ENCODE measurements around the gene C1orf21. TPM values are rescaled to one million over a fixed set of nuclear protein-coding genes. Genes with fewer than 3 reads are reported as not detected.
A peak's percentile ranks its signal among the peaks of the same experiment; 100 is the strongest.

Gene C1orf21
- polyA plus RNA-seq, 1 of the 3 experiments (the other 2 are of a cell fraction), result 4.8 TPM

DNA sequence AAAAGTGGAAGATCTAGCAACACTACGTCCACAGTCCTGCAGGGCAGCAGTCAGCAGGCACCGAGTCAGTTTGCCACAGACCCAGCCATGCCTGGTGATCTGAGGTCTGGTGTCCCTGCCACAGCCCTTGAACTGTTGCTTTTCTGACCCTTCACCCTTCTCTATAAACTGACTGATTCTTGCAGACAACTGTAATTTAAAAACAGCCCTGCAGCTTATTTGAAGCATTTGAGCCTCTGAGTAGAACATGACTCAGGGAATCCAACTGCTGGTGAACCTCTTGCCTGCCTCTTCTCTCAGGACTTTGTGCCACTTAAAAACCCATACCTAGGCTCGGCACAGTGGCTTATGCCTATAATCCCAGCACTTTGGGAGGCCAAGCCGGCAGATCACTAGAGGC lies 260.6 kb downstream of the C1orf21 start:
- Histone ChIP-seq H3K4me2 (no peak overlapping the region), H3K79me2 (ENCODE audit: insufficient read depth) (no peaks in the 10 kb centered on the region), H3F3A (replicated peaks; ENCODE audit: insufficient read depth) (peaks cover 8% of the 10 kb centered on the region), H3K9ac (no peak overlapping the region), H3K9me3 (no peaks in the 10 kb centered on the region), H3K27ac (ENCODE audit: low read depth in 2 of 2, low read length in 1 of 2) (no peak overlapping the region), H3K4me3 (ENCODE audit: low read depth in 2 of 2, low read length in 1 of 2) (no peak overlapping the region), H3K4me1 (ENCODE audit: control insufficient read depth in 1 of 2, insufficient read depth in 2 of 2, low read depth in 1 of 2, low read length in 1 of 2) (peaks cover 0 to 8% of the 10 kb centered on the region in 2 experiments; a peak in 1 of 4 replicates), H3K9me2 (no peaks in the 10 kb centered on the region), H2AFZ (ENCODE audit: low read depth) (no peak overlapping the region; the same call in 1 of the 2 replicates), H3K27me3 (ENCODE audit: insufficient read depth) (no peaks in the 10 kb centered on the region), H3K36me3 (replicated peaks in 1 of 2; ENCODE audit: control insufficient read depth in 1 of 2, insufficient read depth in 2 of 2, low read length in 1 of 2) (no peaks in the 10 kb centered on the region), H4K20me1 (ENCODE audit: insufficient read depth) (no peaks in the 10 kb centered on the region)
- CTCF ChIA-PET, result no interaction called here
- DNase-seq, result no peak
- POLR2A ChIA-PET, result no interaction called here
- WGBS (ENCODE audit: low lambda C conversion rate), result 62% methylated on average over 3 of the region's 4 CpGs
- no peak for TF ChIP-seq GATA2 (CRISPR knock-in tag; IDR thresholded peaks at IDR 0.05)
- TF ChIP-seq, protein P1, sequence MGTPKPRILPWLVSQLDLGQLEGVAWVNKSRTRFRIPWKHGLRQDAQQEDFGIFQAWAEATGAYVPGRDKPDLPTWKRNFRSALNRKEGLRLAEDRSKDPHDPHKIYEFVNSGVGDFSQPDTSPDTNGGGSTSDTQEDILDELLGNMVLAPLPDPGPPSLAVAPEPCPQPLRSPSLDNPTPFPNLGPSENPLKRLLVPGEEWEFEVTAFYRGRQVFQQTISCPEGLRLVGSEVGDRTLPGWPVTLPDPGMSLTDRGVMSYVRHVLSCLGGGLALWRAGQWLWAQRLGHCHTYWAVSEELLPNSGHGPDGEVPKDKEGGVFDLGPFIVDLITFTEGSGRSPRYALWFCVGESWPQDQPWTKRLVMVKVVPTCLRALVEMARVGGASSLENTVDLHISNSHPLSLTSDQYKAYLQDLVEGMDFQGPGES (IDR thresholded peaks at IDR 0.05; ENCODE audit: low read depth, low read length), result no peak
- TF ChIP-seq TAF1 (IDR thresholded peaks at IDR 0.05; ENCODE audit: borderline replicate concordance, low read depth, low read length), result no peak
- TF ChIP-seq FOSL2 (IDR thresholded peaks at IDR 0.05; ENCODE audit: borderline replicate concordance, low read depth), result no peak
- no peak for TF ChIP-seq MEF2A (IDR thresholded peaks at IDR 0.05; ENCODE audit: borderline replicate concordance, low read depth)
- TF ChIP-seq RFX5 (IDR thresholded peaks at IDR 0.05; ENCODE audit: low read length), result no peak
- TF ChIP-seq, protein P2, sequence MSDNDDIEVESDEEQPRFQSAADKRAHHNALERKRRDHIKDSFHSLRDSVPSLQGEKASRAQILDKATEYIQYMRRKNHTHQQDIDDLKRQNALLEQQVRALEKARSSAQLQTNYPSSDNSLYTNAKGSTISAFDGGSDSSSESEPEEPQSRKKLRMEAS (IDR thresholded peaks at IDR 0.05; ENCODE audit: low read depth), result no peak
- no peak for TF ChIP-seq TCF12 (IDR thresholded peaks at IDR 0.05)
- TF ChIP-seq, protein P3, sequence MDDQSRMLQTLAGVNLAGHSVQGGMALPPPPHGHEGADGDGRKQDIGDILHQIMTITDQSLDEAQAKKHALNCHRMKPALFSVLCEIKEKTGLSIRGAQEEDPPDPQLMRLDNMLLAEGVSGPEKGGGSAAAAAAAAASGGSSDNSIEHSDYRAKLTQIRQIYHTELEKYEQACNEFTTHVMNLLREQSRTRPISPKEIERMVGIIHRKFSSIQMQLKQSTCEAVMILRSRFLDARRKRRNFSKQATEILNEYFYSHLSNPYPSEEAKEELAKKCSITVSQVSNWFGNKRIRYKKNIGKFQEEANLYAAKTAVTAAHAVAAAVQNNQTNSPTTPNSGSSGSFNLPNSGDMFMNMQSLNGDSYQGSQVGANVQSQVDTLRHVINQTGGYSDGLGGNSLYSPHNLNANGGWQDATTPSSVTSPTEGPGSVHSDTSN (IDR thresholded peaks at IDR 0.05), result no peak
- no peak for TF ChIP-seq RCOR1 (IDR thresholded peaks at IDR 0.05; ENCODE audit: low read length)

DNA sequence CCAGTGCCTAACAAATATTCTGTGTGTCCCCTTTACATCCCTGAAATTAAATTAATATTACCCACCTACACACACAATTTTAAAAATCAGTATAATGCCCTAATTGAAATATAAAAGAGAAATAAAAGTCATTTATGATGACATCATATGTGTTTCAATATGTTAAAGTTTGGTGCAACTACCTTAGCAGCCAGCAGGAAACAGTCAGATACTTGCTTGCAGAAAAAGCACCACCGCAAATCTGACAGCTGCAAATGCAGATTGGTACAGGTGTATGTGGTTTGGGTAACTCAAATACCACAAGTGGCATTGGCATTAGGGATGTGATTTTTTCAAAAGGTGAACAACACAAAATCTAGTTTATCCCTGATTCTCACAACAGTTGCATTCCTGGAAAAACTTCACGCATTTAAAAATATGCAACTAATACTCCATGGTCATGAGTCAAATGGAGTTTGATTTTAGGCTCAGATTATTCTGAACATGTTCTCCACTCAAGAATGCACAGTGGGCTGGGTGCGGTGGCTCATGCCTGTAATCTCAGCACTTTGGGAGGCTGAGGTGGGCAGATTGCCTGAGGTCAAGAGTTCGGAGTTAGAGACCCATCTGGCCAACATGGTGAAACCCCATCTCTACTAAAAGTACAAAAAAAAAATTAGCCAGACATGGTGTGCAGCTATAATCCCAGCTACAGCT lies 261.5 kb downstream of the C1orf21 start:
- H3K4me3 ChIP-seq (ENCODE audit: low read depth in 2 of 2, low read length in 1 of 2), result no peak overlapping the region
- H2AFZ ChIP-seq (ENCODE audit: low read depth), result no peak overlapping the region; the same call in 1 of the 2 replicates
- 77% methylated on average over 4 of the region's 4 CpGs for WGBS (ENCODE audit: low lambda C conversion rate)
- no peak for TF ChIP-seq SMC3 (IDR thresholded peaks at IDR 0.05; ENCODE audit: low read depth, low read length)
- TF ChIP-seq, protein P1 (IDR thresholded peaks at IDR 0.05; ENCODE audit: low read depth, low read length), result no peak
- TF ChIP-seq RFX5 (IDR thresholded peaks at IDR 0.05; ENCODE audit: low read length), result no peak
- no peak for TF ChIP-seq TCF12 (IDR thresholded peaks at IDR 0.05)
- TF ChIP-seq, protein P4, sequence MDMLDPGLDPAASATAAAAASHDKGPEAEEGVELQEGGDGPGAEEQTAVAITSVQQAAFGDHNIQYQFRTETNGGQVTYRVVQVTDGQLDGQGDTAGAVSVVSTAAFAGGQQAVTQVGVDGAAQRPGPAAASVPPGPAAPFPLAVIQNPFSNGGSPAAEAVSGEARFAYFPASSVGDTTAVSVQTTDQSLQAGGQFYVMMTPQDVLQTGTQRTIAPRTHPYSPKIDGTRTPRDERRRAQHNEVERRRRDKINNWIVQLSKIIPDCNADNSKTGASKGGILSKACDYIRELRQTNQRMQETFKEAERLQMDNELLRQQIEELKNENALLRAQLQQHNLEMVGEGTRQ (IDR thresholded peaks at IDR 0.05; ENCODE audit: borderline replicate concordance, low read depth, low read length), result no peak
- H3K27me3 ChIP-seq (ENCODE audit: insufficient read depth), result no peaks in the 10 kb centered on the region
- peak overlapping the region in 1 of 2 experiments; percentile 50; a peak in 1 of 4 replicates for H3K27ac ChIP-seq (ENCODE audit: low read depth in 2 of 2, low read length in 1 of 2)
- DNase-seq, result no peak
- no peaks in the 10 kb centered on the region for H4K20me1 ChIP-seq (ENCODE audit: insufficient read depth)
- no peak overlapping the region for H3K4me2 ChIP-seq
- H3K9ac ChIP-seq, result no peak overlapping the region
- ChIA-PET CTCF (no interaction called here), POLR2A (no interaction called here)
- H3K9me3 ChIP-seq, result no peaks in the 10 kb centered on the region
- no peaks in the 10 kb centered on the region for H3K36me3 ChIP-seq (replicated peaks in 1 of 2; ENCODE audit: control insufficient read depth in 1 of 2, insufficient read depth in 2 of 2, low read length in 1 of 2)
- H3K9me2 ChIP-seq, result no peaks in the 10 kb centered on the region
- H3K79me2 ChIP-seq (ENCODE audit: insufficient read depth), result no peaks in the 10 kb centered on the region
- H3F3A ChIP-seq (replicated peaks; ENCODE audit: insufficient read depth), result peaks cover 8% of the 10 kb centered on the region
- H3K4me1 ChIP-seq (ENCODE audit: control insufficient read depth in 1 of 2, insufficient read depth in 2 of 2, low read depth in 1 of 2, low read length in 1 of 2), result peaks cover 0 to 8% of the 10 kb centered on the region in 2 experiments; a peak in 1 of 4 replicates

Measured in SK-N-SH (cell line).